Chondrocyte (in vitro differentiated cells): ENCODE results near the gene MYB. TPM values are rescaled to one million over a fixed set of nuclear protein-coding genes. Genes with fewer than 3 reads are reported as not detected.
"Not testable (repeated sequence)": the region's sequence is repeated elsewhere in the genome, so short reads cannot be mapped to it uniquely, and the experiment has no call there.

Source experiments
- DNase-seq: peaks from one replicate; pipeline ENCODE4 v3.0.0; 2021; ENCODE audit warnings: mixed read lengths, low spot score
- H3K27ac Mint-ChIP-seq: one replicate; pipeline ENCODE4 v1.8.0; 2021; ENCODE audit warnings: mild to moderate bottlenecking, moderate library complexity, mixed read lengths; ENCODE audit not compliant: unreplicated experiment
- H3K27me3 Mint-ChIP-seq: 2 replicates; pipeline ENCODE4 v1.8.0; 2021; ENCODE audit warnings: low read depth, mixed read lengths
- H3K36me3 Mint-ChIP-seq: 2 replicates; pipeline ENCODE4 v1.8.0; 2021; ENCODE audit warnings: low read depth, mixed read lengths
- H3K4me1 Mint-ChIP-seq: 2 replicates; pipeline ENCODE4 v1.8.0; 2021; ENCODE audit warnings: low read depth, mild to moderate bottlenecking, mixed read lengths
- H3K4me3 Mint-ChIP-seq: one replicate; pipeline ENCODE4 v1.8.0; 2021; ENCODE audit warnings: mild to moderate bottlenecking, moderate library complexity, mixed read lengths; ENCODE audit not compliant: unreplicated experiment
- H3K9me3 Mint-ChIP-seq: 2 replicates; pipeline ENCODE4 v1.8.0; 2021; ENCODE audit warnings: low read depth, mixed read lengths
- total RNA-seq: library from RNA; stranded (reverse); gene quantifications from 3 replicates; pipeline ENCODE4 v1.2.1, GENCODE V29; 2021
- TF ChIP-seq, protein P1 (sequence below): fragments of 200-600 bp; sonication (generic); IDR thresholded peaks from 2 replicates; pipeline ENCODE4 v1.5.0; 2021; ENCODE audit warnings: antibody characterized with exemption, mild to moderate bottlenecking, moderate library complexity

The MYB gene
- total RNA-seq, 1 donor from 2014 or later: 0.20 TPM

DNA sequence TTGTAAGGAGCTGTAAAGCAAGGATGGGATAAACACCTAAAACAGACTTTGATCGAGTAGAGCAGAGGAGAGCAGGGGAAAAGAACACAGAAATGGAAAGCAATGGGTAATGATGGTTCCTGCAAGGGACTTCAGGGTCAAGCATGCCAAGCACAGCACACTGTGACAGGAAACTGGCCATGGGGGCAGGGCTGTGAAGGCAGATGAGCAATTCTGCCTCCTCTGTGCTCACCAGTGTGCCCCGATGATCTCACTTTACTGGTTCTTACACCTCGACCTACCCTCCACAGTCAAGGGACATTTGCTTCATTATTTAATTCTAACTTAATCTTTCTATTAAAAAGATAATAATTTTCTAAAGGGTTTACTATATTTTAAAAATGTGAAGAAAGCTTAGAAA, 21.6 kb upstream of the MYB start:
- Mint-ChIP-seq H3K36me3 (no peaks in the 10 kb centered on the region), H3K4me3 (no peak overlapping the region), H3K9me3 (peaks cover 5% of the 10 kb centered on the region), H3K4me1 (no peaks in the 10 kb centered on the region), H3K27ac (no peak overlapping the region), H3K27me3 (peaks cover 1% of the 10 kb centered on the region)
- no peak for DNase-seq
- TF ChIP-seq, protein P1, sequence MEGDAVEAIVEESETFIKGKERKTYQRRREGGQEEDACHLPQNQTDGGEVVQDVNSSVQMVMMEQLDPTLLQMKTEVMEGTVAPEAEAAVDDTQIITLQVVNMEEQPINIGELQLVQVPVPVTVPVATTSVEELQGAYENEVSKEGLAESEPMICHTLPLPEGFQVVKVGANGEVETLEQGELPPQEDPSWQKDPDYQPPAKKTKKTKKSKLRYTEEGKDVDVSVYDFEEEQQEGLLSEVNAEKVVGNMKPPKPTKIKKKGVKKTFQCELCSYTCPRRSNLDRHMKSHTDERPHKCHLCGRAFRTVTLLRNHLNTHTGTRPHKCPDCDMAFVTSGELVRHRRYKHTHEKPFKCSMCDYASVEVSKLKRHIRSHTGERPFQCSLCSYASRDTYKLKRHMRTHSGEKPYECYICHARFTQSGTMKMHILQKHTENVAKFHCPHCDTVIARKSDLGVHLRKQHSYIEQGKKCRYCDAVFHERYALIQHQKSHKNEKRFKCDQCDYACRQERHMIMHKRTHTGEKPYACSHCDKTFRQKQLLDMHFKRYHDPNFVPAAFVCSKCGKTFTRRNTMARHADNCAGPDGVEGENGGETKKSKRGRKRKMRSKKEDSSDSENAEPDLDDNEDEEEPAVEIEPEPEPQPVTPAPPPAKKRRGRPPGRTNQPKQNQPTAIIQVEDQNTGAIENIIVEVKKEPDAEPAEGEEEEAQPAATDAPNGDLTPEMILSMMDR: no peak

DNA sequence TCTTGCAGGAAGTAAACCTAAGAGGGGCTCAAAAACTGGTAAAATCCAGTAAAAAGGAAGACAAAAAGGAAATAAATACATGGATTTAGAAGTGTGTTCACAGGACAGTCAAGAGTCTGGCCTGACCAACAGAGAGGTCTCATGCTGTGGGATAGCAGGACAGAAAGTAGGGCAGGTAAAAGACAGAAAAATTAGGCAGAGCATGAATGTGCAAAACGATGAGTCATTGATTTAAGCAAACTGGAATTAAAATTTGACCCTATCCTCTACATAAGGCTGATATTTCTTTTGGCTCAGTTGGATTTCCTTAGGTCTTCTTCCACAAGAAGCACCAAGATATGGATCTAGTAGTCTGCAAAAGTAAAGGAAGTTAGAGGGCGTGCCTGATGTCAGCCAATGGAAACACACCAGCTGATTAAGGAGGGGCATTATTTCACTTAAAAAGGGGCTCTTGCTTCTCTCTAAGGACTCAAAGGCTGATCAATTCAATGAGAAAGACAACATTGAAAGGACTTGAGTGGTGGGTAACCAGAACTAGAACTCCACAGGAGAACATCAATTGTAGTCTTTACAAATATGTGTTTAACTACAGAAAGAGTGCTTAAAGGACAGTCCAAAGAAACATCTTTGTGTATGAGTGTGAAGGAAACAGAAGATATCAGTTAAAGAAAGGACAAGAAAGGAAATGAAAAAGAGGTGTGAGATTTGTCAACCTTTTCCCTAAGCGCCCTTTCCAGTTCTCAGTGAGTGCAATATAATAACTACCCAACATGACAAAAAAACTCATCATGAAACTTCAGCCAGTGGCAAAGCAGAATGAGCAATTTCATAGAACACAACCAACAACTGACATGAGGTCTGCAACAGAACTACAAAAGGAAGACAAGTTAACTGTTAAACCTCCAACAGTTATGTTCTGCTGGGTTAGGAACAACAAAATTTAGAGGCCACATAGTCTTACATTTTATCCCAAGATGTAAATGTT, 19.4 kb upstream of the MYB start:
- TF ChIP-seq, protein P1: no peak
- Mint-ChIP-seq H3K4me1 (no peaks in the 10 kb centered on the region), H3K9me3 (no peaks in the 10 kb centered on the region), H3K27me3 (no peaks in the 10 kb centered on the region), H3K27ac (no peak overlapping the region), H3K4me3 (no peak overlapping the region), H3K36me3 (no peaks in the 10 kb centered on the region)
- DNase-seq: no peak

DNA sequence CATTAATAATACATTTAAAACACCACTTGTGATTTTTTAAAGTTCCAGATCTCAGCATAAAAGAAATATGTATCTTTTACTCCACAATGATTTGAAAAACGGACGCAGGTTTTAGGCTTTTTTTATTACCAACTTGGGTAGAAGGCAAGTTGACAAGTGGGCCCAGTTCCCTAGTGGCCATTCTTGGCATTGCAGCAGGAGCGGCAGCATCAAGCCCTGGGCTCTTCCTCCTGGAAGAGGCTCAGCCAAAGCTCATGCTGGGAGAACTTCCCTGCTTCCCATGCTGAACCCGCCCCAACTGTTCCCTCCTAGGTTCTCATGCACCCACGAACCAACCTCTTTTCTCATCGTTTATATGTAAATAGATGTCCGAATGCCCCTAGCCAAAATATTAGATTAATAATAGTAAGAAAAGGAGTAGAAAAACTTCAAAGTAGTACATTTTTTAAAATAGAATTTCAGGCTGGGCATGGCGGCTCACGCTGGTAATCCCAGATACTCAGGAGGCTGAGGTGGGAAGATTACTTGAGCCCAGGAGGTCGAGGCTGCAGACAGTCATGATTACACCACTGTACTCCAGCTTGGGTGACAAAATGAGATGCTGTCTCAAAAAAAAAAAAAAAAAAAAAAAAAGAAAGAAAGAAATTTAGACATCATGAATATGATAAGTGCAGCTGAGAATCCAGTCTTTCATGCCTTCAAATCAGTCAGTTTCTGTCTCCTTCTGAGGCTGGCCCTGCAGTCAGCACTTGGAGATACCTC, 18.2 kb upstream of the MYB start:
- H3K36me3 Mint-ChIP-seq: no peaks in the 10 kb centered on the region
- H3K4me3 Mint-ChIP-seq: no peak overlapping the region
- no peaks in the 10 kb centered on the region for H3K9me3 Mint-ChIP-seq
- H3K4me1 Mint-ChIP-seq: no peaks in the 10 kb centered on the region
- no peak overlapping the region for H3K27ac Mint-ChIP-seq
- no peaks in the 10 kb centered on the region for H3K27me3 Mint-ChIP-seq
- TF ChIP-seq, protein P1: peak; percentile 73
- DNase-seq: no peak

DNA sequence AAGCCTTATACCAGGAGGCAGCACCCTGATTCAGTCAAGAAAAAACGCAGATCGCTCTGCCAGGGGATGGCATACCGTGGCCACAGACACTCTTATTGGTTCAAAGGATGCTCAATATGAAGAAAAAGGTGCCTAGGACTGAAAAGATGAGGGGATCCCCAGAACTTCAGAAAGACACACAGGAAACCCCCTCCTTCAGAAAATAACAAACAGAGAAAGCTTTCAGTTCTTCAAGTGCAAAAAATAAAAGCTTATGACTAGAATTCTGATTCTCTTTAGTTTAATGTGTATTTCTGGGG, 17.7 kb upstream of the MYB start:
- DNase-seq: no peak
- Mint-ChIP-seq H3K27me3 (no peaks in the 10 kb centered on the region), H3K4me3 (no peak overlapping the region), H3K9me3 (no peaks in the 10 kb centered on the region), H3K36me3 (no peaks in the 10 kb centered on the region), H3K4me1 (no peaks in the 10 kb centered on the region), H3K27ac (no peak overlapping the region)
- TF ChIP-seq, protein P1: no peak

DNA sequence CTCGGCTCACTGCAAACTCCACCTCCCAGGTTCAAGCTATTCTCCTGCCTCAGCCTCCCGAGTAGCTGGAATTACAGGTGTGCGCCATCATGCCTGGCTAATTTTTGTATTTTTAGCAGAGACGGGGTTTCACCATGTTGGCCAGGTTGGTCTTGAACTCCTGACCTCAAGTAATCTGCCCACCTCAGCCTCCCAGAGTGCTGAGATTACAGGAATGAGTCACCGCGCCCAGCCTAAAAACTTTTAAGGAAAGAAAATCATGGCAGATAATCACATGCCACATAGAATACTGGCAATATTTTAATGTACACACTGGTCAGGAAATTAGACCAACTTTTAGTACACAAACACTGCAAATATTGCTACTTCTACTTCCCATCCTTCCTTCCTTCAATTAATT, 16.7 kb upstream of the MYB start:
- H3K36me3 Mint-ChIP-seq, H3K27me3 Mint-ChIP-seq: not testable (repeated sequence)

More for the DNA sequence above, 16.7 kb upstream of the MYB start:
- not testable (repeated sequence) for H3K9me3 Mint-ChIP-seq, DNase-seq, H3K27ac Mint-ChIP-seq, H3K4me3 Mint-ChIP-seq, H3K4me1 Mint-ChIP-seq
